Mesenchymal stem cell (in vitro differentiated cells and primary cell): ENCODE data around the gene ELMO1.
A peak's percentile ranks its signal among the peaks of the same experiment; 100 is the strongest.

Source experiments
- DNase-seq: peaks from one replicate; pipeline ENCODE4 v3.0.0-alpha.2; 2013
- H2AFZ ChIP-seq: one replicate; pipeline ENCODE4 v1.6.1; 2013; ENCODE audit warnings: low read depth, mild to moderate bottlenecking, control low read depth, inconsistent platforms, low read length, moderate library complexity
- H2AK5ac ChIP-seq: 2 replicates; pipeline ENCODE4 v1.6.1; 2013; ENCODE audit warnings: low read length, moderate library complexity, mild to moderate bottlenecking, inconsistent platforms; ENCODE audit not compliant: severe bottlenecking
- H2BK120ac ChIP-seq: one replicate; pipeline ENCODE4 v1.6.1; 2013; ENCODE audit warnings: low read depth, mild to moderate bottlenecking, inconsistent platforms, low read length, moderate library complexity
- H2BK12ac ChIP-seq, 2 experiments: one replicate each; pipeline ENCODE4 v1.6.1; 2013; ENCODE audit warnings: inconsistent platforms in 2 of 2, low read length in 2 of 2, mild to moderate bottlenecking in 2 of 2, moderate library complexity in 2 of 2, control low read depth in 1 of 2
- H2BK15ac ChIP-seq: one replicate; pipeline ENCODE4 v1.6.1; 2013; ENCODE audit warnings: mild to moderate bottlenecking, low read depth, inconsistent platforms; ENCODE audit not compliant: poor library complexity, severe bottlenecking
- H2BK5ac ChIP-seq: 2 replicates; pipeline ENCODE4 v1.6.1; 2013; ENCODE audit warnings: low read depth, mild to moderate bottlenecking, low read length, control low read depth, inconsistent platforms; ENCODE audit not compliant: poor library complexity, severe bottlenecking
- H3K14ac ChIP-seq, 2 experiments: one replicate each; pipeline ENCODE4 v1.6.1; 2013; ENCODE audit warnings: inconsistent platforms in 2 of 2, low read length in 2 of 2, control low read depth in 1 of 2, mild to moderate bottlenecking in 1 of 2, moderate library complexity in 1 of 2
- H3K18ac ChIP-seq, 2 experiments: one replicate each; pipeline ENCODE4 v1.6.1; 2013; ENCODE audit warnings: inconsistent platforms in 2 of 2, low read length in 2 of 2, control low read depth in 1 of 2, low read depth in 1 of 2, mild to moderate bottlenecking in 1 of 2
- H3K23ac ChIP-seq, 2 experiments: one replicate each; pipeline ENCODE4 v1.6.1; 2013; ENCODE audit warnings: inconsistent platforms in 2 of 2, low read length in 2 of 2, mild to moderate bottlenecking in 2 of 2, moderate library complexity in 2 of 2, control low read depth in 1 of 2
- H3K27ac ChIP-seq: 2 replicates; pipeline ENCODE4 v1.5.1; 2013; ENCODE audit warnings: mild to moderate bottlenecking, moderate library complexity, low read length, control low read depth, inconsistent platforms; ENCODE audit not compliant: poor library complexity, severe bottlenecking
- H3K27me3 ChIP-seq, 2 experiments: 2 replicates each; pipeline versions ENCODE4 v1.6.1 to v1.7.0; 2013; ENCODE audit warnings: low read length in 2 of 2, mild to moderate bottlenecking in 2 of 2, moderate library complexity in 2 of 2, control low read depth in 1 of 2, inconsistent platforms in 1 of 2; ENCODE audit not compliant: control insufficient read depth in 1 of 2, insufficient read depth in 1 of 2
- H3K36me3 ChIP-seq, 2 experiments: 2 replicates each; pipeline versions ENCODE4 v1.6.1 to v1.7.0; 2013; ENCODE audit warnings: low read length in 2 of 2, control low read depth in 1 of 2, inconsistent platforms in 1 of 2, low read depth in 1 of 2, mild to moderate bottlenecking in 1 of 2; ENCODE audit not compliant: insufficient read depth in 2 of 2, control insufficient read depth in 1 of 2
- H3K4ac ChIP-seq, 2 experiments: one replicate each; pipeline ENCODE4 v1.6.1; 2013; ENCODE audit warnings: inconsistent platforms in 2 of 2, low read length in 2 of 2, mild to moderate bottlenecking in 2 of 2, moderate library complexity in 2 of 2, control low read depth in 1 of 2, low read depth in 1 of 2
- H3K4me1 ChIP-seq: 2 replicates; pipeline ENCODE4 v1.6.1; 2013; ENCODE audit warnings: low read depth, low read length, control low read depth; ENCODE audit not compliant: control insufficient read depth, insufficient read depth
- H3K4me2 ChIP-seq: 2 replicates; pipeline ENCODE4 v1.6.1; 2013; ENCODE audit warnings: low read length, mild to moderate bottlenecking, inconsistent platforms; ENCODE audit not compliant: poor library complexity, severe bottlenecking
- H3K4me3 ChIP-seq, 2 experiments: 2 replicates each; pipeline versions ENCODE4 v1.5.1 to v1.7.0; 2013; ENCODE audit warnings: low read length in 2 of 2, mild to moderate bottlenecking in 2 of 2, control low read depth in 1 of 2, low read depth in 1 of 2; ENCODE audit not compliant: insufficient read depth in 1 of 2
- H3K79me1 ChIP-seq: replicated peaks from 2 replicates; pipeline ENCODE4 v1.6.1; 2013; ENCODE audit warnings: mild to moderate bottlenecking, control low read depth, low read length, inconsistent platforms; ENCODE audit not compliant: poor library complexity, severe bottlenecking
- H3K9ac ChIP-seq: 2 replicates; pipeline ENCODE4 v1.7.0; 2013; ENCODE audit warnings: mild to moderate bottlenecking, low read length, moderate library complexity
- H3K9me3 ChIP-seq: 2 replicates; pipeline ENCODE4 v1.7.0; 2013; ENCODE audit warnings: mild to moderate bottlenecking, low read length; ENCODE audit not compliant: control insufficient read depth
- H4K8ac ChIP-seq: one replicate; pipeline ENCODE4 v1.6.1; 2013; ENCODE audit warnings: inconsistent platforms, mild to moderate bottlenecking, low read length, moderate library complexity
- H4K91ac ChIP-seq: one replicate; pipeline ENCODE4 v1.6.1; 2013; ENCODE audit warnings: mild to moderate bottlenecking, low read length, inconsistent platforms
- WGBS: methylation state at CpG from one replicate; pipeline ENCODE4 v1.1.7; 2013; ENCODE audit warnings: mixed read lengths; 5-methylcytosine and 5-hydroxymethylcytosine counted together

ELMO1 gene

DNA sequence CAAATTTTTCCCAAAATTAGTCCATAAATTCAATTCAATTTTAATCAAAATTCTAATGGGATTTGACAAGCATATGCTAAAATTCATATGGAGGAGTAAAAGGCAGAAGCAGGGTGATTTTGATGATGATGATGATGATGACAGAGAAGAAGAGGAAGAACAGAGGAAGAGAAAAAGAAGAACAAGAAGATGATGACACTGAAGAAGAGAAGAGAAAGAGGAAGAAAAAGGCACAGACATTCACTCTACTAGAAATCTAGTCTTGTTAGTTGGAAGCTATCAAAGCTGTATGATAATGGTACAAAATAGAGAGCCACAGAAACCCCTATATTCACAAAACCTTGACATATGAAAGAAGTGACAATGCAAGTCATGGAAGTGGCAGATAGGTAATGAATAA, 157.9 kb downstream of the ELMO1 start:
- Histone ChIP-seq H2BK120ac (no peak overlapping the region), H3K4me3 (no peak overlapping the region), H2AK5ac (no peak overlapping the region), H3K23ac (no peak overlapping the region), H3K27me3 (no peaks in the 10 kb centered on the region), H3K9ac (no peak overlapping the region), H2AFZ (no peak overlapping the region), H3K36me3 (no peaks in the 10 kb centered on the region), H4K8ac (no peak overlapping the region), H3K18ac (no peak overlapping the region), H3K27ac (no peak overlapping the region), H3K4ac (no peak overlapping the region), H2BK12ac (no peak overlapping the region), H3K9me3 (no peaks in the 10 kb centered on the region), H4K91ac (no peak overlapping the region), H2BK5ac (no peak overlapping the region), H3K4me1 (no peaks in the 10 kb centered on the region), H3K79me1 (no peaks in the 10 kb centered on the region), H3K4me2 (no peak overlapping the region), H3K14ac (no peak overlapping the region), H2BK15ac (no peak overlapping the region)
- no peak for DNase-seq

DNA sequence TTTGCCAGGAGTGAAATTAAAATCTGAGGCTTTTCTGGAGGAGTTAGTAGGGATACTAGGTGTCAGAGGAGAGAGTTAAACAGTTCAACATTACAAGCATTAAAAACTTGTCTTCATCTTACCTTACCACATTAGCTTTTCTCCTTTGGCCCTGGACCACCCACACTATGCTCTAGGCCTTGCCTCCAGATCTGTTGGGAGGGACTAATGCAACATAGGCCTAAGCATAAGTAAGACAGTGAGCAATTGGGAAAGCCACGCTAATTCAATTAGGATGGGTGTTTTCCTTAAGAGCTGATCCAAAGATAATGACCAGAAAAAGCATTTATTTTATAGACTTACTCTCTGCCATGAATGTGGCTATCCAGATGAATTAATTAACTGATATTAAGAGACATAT, 158.9 kb downstream of the ELMO1 start:
- H2BK15ac ChIP-seq: no peak overlapping the region
- H3K4me2 ChIP-seq: no peak overlapping the region
- no peak overlapping the region for H2AK5ac ChIP-seq
- no peak overlapping the region for H2BK5ac ChIP-seq
- H3K14ac ChIP-seq: no peak overlapping the region
- no CpG with 5 or more reads among the region's 1 CpG for WGBS
- H3K23ac ChIP-seq: no peak overlapping the region
- no peak overlapping the region for H2AFZ ChIP-seq
- no peak overlapping the region for H2BK120ac ChIP-seq
- no peak overlapping the region for H4K91ac ChIP-seq
- H3K27me3 ChIP-seq: no peaks in the 10 kb centered on the region
- no peaks in the 10 kb centered on the region for H3K36me3 ChIP-seq
- no peaks in the 10 kb centered on the region for H3K4me1 ChIP-seq
- no peak for DNase-seq
- H3K79me1 ChIP-seq: no peaks in the 10 kb centered on the region
- H3K9ac ChIP-seq: no peak overlapping the region
- H3K4ac ChIP-seq: no peak overlapping the region
- H4K8ac ChIP-seq: no peak overlapping the region
- no peak overlapping the region for H3K27ac ChIP-seq
- no peak overlapping the region for H2BK12ac ChIP-seq
- no peaks in the 10 kb centered on the region for H3K9me3 ChIP-seq
- H3K4me3 ChIP-seq: no peak overlapping the region
- H3K18ac ChIP-seq: no peak overlapping the region

DNA sequence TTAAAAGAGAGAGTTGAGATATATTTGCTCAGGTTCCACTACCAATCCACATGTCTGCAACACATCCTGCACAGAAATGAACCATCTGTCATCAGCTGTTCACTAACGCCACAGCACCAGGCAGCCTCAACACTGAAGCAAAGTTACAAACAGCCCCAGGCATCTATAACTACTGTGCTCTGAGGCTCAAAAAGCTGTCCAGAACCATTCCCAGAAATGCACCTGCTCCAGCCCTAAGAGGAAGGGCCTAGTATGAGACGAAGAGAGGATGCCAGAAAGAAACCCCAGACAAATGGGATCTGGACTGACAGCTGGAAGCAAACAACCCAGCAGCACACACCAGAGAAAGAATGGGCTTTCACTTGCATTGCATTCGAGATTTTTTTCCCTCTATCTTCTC, 159.3 kb downstream of the ELMO1 start:
- Histone ChIP-seq H3K4me3 (no peak overlapping the region), H3K79me1 (no peaks in the 10 kb centered on the region), H2BK5ac (no peak overlapping the region), H3K4me1 (no peaks in the 10 kb centered on the region), H4K91ac (no peak overlapping the region), H2BK120ac (no peak overlapping the region), H2BK15ac (no peak overlapping the region), H3K9me3 (no peaks in the 10 kb centered on the region), H3K9ac (no peak overlapping the region), H2AK5ac (no peak overlapping the region), H3K23ac (no peak overlapping the region), H3K18ac (no peak overlapping the region), H3K27me3 (no peaks in the 10 kb centered on the region), H2AFZ (no peak overlapping the region), H2BK12ac (no peak overlapping the region), H3K36me3 (no peaks in the 10 kb centered on the region), H3K4ac (no peak overlapping the region), H3K4me2 (no peak overlapping the region), H4K8ac (no peak overlapping the region), H3K27ac (no peak overlapping the region), H3K14ac (no peak overlapping the region)
- DNase-seq: no peak
- 61% methylated on average over 2 of the region's 3 CpGs for WGBS

DNA sequence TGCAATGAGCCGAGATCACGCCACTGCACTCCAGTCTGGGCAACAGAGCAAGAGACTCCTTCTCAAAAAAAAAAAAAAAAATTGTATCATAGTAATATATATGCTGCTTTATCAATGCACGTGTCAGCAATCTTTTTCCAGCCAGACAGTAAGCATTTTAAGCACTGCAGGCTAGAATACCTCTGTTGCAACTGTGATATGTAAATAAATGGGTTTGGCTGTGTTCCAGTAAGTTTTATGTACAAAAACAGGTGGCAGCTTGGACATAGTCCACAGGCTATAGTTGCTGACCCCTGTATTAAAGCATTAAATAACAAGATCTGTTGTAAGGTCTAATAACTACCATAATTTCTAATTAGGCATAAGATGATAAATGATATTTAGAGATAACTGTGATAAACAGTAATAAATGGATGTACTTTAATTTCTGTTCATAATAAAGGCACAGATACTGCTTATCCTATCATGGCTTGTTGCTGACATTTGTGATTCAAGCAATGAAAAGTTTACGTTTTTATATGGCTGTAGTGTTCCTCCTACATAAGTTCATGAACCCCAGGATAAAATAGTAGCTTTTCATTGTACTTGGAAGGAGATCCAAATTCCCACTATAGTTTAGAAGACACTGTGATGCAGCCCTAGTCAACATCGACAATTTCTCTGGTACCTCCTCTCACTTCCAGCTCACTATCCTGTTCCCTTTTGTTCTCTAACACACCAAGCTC, 161.4 kb downstream of the ELMO1 start:
- Histone ChIP-seq H3K79me1 (no peaks in the 10 kb centered on the region), H3K27me3 (no peaks in the 10 kb centered on the region), H3K27ac (no peak overlapping the region), H2BK120ac (no peak overlapping the region), H4K91ac (no peak overlapping the region), H2BK15ac (no peak overlapping the region), H4K8ac (no peak overlapping the region), H3K9me3 (no peaks in the 10 kb centered on the region), H3K4me2 (no peak overlapping the region), H3K4me1 (no peaks in the 10 kb centered on the region), H3K9ac (no peak overlapping the region), H2BK12ac (no peak overlapping the region), H2AFZ (no peak overlapping the region), H3K36me3 (no peaks in the 10 kb centered on the region), H3K4ac (no peak overlapping the region), H3K18ac (no peak overlapping the region), H3K23ac (no peak overlapping the region), H2BK5ac (no peak overlapping the region), H3K4me3 (no peak overlapping the region), H3K14ac (no peak overlapping the region), H2AK5ac (no peak overlapping the region)
- peak; percentile 35 for DNase-seq
- 89% methylated on average over 4 of the region's 5 CpGs for WGBS
